HCT116 (cell line): ENCODE data around the gene NTN4. TPM values are rescaled to one million over a fixed set of nuclear protein-coding genes. Genes with fewer than 3 reads are reported as not detected.

Experiments used
- ATAC-seq: fragments of 200-7000 bp; cut with Tn5 transposase; 2 replicates; pipeline ENCODE4 v1.9.1; 2020; ENCODE audit warnings: mild to moderate bottlenecking, moderate library complexity
- BruUV-seq: library from RNA; stranded (reverse); fragments of 400-500 nt; replicated peaks from 2 replicates; lab custom pipeline; 2021; lab: Mats Ljungman, UMichigan
- CTCF ChIA-PET: fragments of 300-600 bp; sonication (Branson Sonifier 250); formaldehyde crosslinking; loops from one replicate; lab custom pipeline; 2021; ENCODE audit warnings: antibody characterized with exemption; lab: Charles Lee
- POLR2A ChIA-PET: fragments of 300-600, 350-600 bp; sonication (Branson Sonifier 250); formaldehyde crosslinking; loops from one replicate; lab custom pipeline; 2021; ENCODE audit warnings: antibody characterized with exemption; lab: Charles Lee
- RAD21 ChIA-PET, 2 experiments: fragments of 300-600 bp; sonication (Branson Sonifier 250); formaldehyde crosslinking; loops; one replicate each; lab custom pipeline; 2023; ENCODE audit warnings: low total read pairs in 2 of 2; ENCODE audit not compliant: uncharacterized antibody in 2 of 2, unreplicated experiment in 2 of 2, low non-redundant PET in 1 of 2; lab: Charles Lee
- DNase-seq: peaks from one replicate; pipeline ENCODE4 v3.0.0-alpha.2; 2010; ENCODE audit warnings: low read depth, low spot score
- H2AFZ ChIP-seq: fragments of 200-600 bp; shearing (Covaris generic), sonication (generic); 2 replicates; pipeline ENCODE4 v1.6.1; 2017; ENCODE audit warnings: low read depth, mixed run types, mixed read lengths, antibody characterized with exemption, low read length; ENCODE audit not compliant: poor library complexity, severe bottlenecking
- H3K27ac ChIP-seq: 2 replicates; pipeline ENCODE4 v1.5.1; 2012; ENCODE audit warnings: low read depth, low read length
- H3K27me3 ChIP-seq: fragments of 200-600 bp; sonication (generic); 2 replicates; pipeline ENCODE4 v1.6.1; 2016; ENCODE audit warnings: mixed run types, low read length, mixed read lengths; ENCODE audit not compliant: insufficient read depth
- H3K36me3 ChIP-seq, 2 experiments: fragments of 200-500 bp in 1 of 2; fragments of 200-600 bp in 1 of 2; sonication (Bioruptor generic) in 1 of 2; sonication (generic) in 1 of 2; 2 replicates each; pipeline versions ENCODE4 v1.5.1 to v1.6.1; 2014 to 2016; ENCODE audit warnings: low read length in 2 of 2, inconsistent platforms in 1 of 2, mixed read lengths in 1 of 2, mixed run types in 1 of 2; ENCODE audit not compliant: insufficient read depth in 2 of 2, control insufficient read depth in 1 of 2
- H3K4me1 ChIP-seq, 2 experiments: fragments of 200-600 bp in 1 of 2; sonication (generic) in 1 of 2; 2 replicates each; pipeline versions ENCODE4 v1.5.1 to v1.6.1; 2012 to 2017; ENCODE audit warnings: low read length in 2 of 2, inconsistent platforms in 1 of 2, mild to moderate bottlenecking in 1 of 2, mixed read lengths in 1 of 2, mixed run types in 1 of 2, moderate library complexity in 1 of 2; ENCODE audit not compliant: insufficient read depth in 2 of 2, control insufficient read depth in 1 of 2
- H3K4me2 ChIP-seq: fragments of 200-600 bp; sonication (generic); 2 replicates; pipeline ENCODE4 v1.6.1; 2017; ENCODE audit warnings: mixed run types, low read length, mixed read lengths
- H3K4me3 ChIP-seq, 2 experiments: fragments of 200-600 bp in 1 of 2; sonication (generic) in 1 of 2; replicated peaks in 1 of 2; 2 replicates each; pipeline ENCODE4 v1.5.1; 2011 to 2016; ENCODE audit warnings: low read length in 2 of 2, control low read depth in 1 of 2, low read depth in 1 of 2, mild to moderate bottlenecking in 1 of 2, mixed read lengths in 1 of 2, mixed run types in 1 of 2
- H3K79me2 ChIP-seq: fragments of 200-600 bp; sonication (generic); 2 replicates; pipeline ENCODE4 v1.6.1; 2017; ENCODE audit warnings: mild to moderate bottlenecking, mixed run types, low read length, moderate library complexity, mixed read lengths; ENCODE audit not compliant: insufficient read depth
- H3K9ac ChIP-seq: fragments of 200-600 bp; sonication (generic); 2 replicates; pipeline ENCODE4 v1.6.1; 2016; ENCODE audit warnings: low read length, mixed read lengths
- H3K9me2 ChIP-seq: fragments of 200-600 bp; sonication (generic), shearing (Covaris generic); 2 replicates; pipeline ENCODE4 v1.6.1; 2017; ENCODE audit warnings: mixed run types, mild to moderate bottlenecking, moderate library complexity; ENCODE audit not compliant: insufficient read depth
- H3K9me3 ChIP-seq, 2 experiments: fragments of 200-500 bp in 1 of 2; fragments of 200-600 bp in 1 of 2; sonication (Bioruptor generic) in 1 of 2; sonication (generic) in 1 of 2; 2 replicates each; pipeline ENCODE4 v1.6.1; 2014 to 2017; ENCODE audit warnings: low read length in 2 of 2, mixed read lengths in 2 of 2, inconsistent platforms in 1 of 2, low read depth in 1 of 2, mild to moderate bottlenecking in 1 of 2, mixed run types in 1 of 2, moderate library complexity in 1 of 2; ENCODE audit not compliant: control insufficient read depth in 1 of 2, insufficient read depth in 1 of 2
- H4K20me1 ChIP-seq: fragments of 200-600 bp; sonication (generic), shearing (Covaris generic); 2 replicates; pipeline ENCODE4 v1.6.1; 2017; ENCODE audit warnings: mixed run types, mild to moderate bottlenecking, moderate library complexity; ENCODE audit not compliant: insufficient read depth
- ATF3 ChIP-seq: IDR thresholded peaks from 2 replicates; pipeline ENCODE4 v1.6.1; 2012
- CBX3 ChIP-seq: IDR thresholded peaks from 2 replicates; pipeline ENCODE4 v1.6.1; 2012; ENCODE audit warnings: low read depth
- CEBPB ChIP-seq: IDR thresholded peaks from 2 replicates; pipeline ENCODE4 v1.6.1; 2012; ENCODE audit warnings: low read depth
- CTCF ChIP-seq, 3 experiments: fragments of 200-600 bp in 1 of 3; sonication (generic) in 1 of 3; IDR thresholded peaks in 2 of 3; conservative IDR thresholded peaks in 1 of 3; 2 replicates each; pipeline ENCODE4 v1.5.1; 2012 to 2017; ENCODE audit warnings: low read depth in 2 of 3, low read length in 2 of 3, antibody characterized with exemption in 1 of 3, borderline replicate concordance in 1 of 3, control low read depth in 1 of 3, mild to moderate bottlenecking in 1 of 3, mixed read lengths in 1 of 3, mixed run types in 1 of 3, moderate library complexity in 1 of 3; ENCODE audit not compliant: insufficient read depth in 1 of 3
- ELF1 ChIP-seq: IDR thresholded peaks from 2 replicates; pipeline ENCODE4 v1.6.1; 2012; ENCODE audit warnings: low read depth, borderline replicate concordance
- EZH2 ChIP-seq: fragments of 200-600 bp; sonication (generic); IDR thresholded peaks from 2 replicates; pipeline ENCODE4 v1.6.1; 2017; ENCODE audit warnings: antibody characterized with exemption, mixed run types
- EZH2phosphoT487 ChIP-seq: fragments of 200-600 bp; IDR thresholded peaks from 2 replicates; pipeline ENCODE4 v1.6.1; 2018; ENCODE audit warnings: antibody characterized with exemption, borderline replicate concordance
- FOSL1 ChIP-seq: IDR thresholded peaks from 2 replicates; pipeline ENCODE4 v1.6.1; 2012; ENCODE audit warnings: low read depth
- MAX ChIP-seq: IDR thresholded peaks from 2 replicates; pipeline ENCODE4 v1.6.1; 2012
- POLR2A ChIP-seq: IDR thresholded peaks from 2 replicates; pipeline ENCODE4 v1.7.0; 2011; ENCODE audit warnings: borderline replicate concordance; ENCODE audit not compliant: insufficient read depth, insufficient read length; ENCODE audit errors: extremely low read depth
- SP1 ChIP-seq: IDR thresholded peaks from 2 replicates; pipeline ENCODE4 v1.6.1; 2012; ENCODE audit warnings: low read depth
- SRF ChIP-seq: IDR thresholded peaks from 2 replicates; pipeline ENCODE4 v1.6.1; 2012; ENCODE audit warnings: low read depth
- TCF7L2 ChIP-seq: IDR thresholded peaks from 2 replicates; pipeline ENCODE4 v1.7.0; 2011; ENCODE audit warnings: borderline replicate concordance, inconsistent platforms; ENCODE audit not compliant: insufficient read depth, insufficient read length; ENCODE audit errors: extremely low read depth
- YY1 ChIP-seq: IDR thresholded peaks from 2 replicates; pipeline ENCODE4 v1.6.1; 2011; ENCODE audit warnings: low read length, low read depth, moderate library complexity, mild to moderate bottlenecking; ENCODE audit not compliant: insufficient replicate concordance; ENCODE audit errors: extremely low read depth
- ZBTB33 ChIP-seq: IDR thresholded peaks from 2 replicates; pipeline ENCODE4 v1.6.1; 2011; ENCODE audit warnings: mild to moderate bottlenecking, low read length, moderate library complexity; ENCODE audit not compliant: insufficient replicate concordance; ENCODE audit errors: extremely low read depth
- ZFX ChIP-seq: fragments of 450-650 bp; IDR thresholded peaks from 2 replicates; pipeline ENCODE4 v1.6.1; 2017
- ZNF274 ChIP-seq: fragments of 200-500 bp; sonication (Bioruptor generic); IDR thresholded peaks from 2 replicates; pipeline ENCODE4 v1.6.1; 2014; ENCODE audit warnings: mild to moderate bottlenecking, low read depth, low read length, inconsistent platforms
- intact Hi-C: fragments of 100-400 bp; cut with micrococcal nuclease; formaldehyde crosslinking; loops from 2 replicates; pipeline ENCODE4 v1.10.0; 2022
- total RNA-seq: library from RNA; stranded (reverse); gene quantifications from one replicate; pipeline ENCODE4 v1.2.1, GENCODE V29; 2021; ENCODE audit not compliant: unreplicated experiment

Gene NTN4
- total RNA-seq, 1 experiment from 2014 or later: 4.3 TPM

- no peaks in the 10 kb centered on the region for H3K27me3 ChIP-seq
- H3K36me3 ChIP-seq: no peaks in the 10 kb centered on the region
- no peaks in the 10 kb centered on the region for H4K20me1 ChIP-seq
- DNase-seq: no peak
- H3K4me2 ChIP-seq: no peak overlapping the region
- H3K27ac ChIP-seq: no peak overlapping the region
- H3K9me2 ChIP-seq: no peaks in the 10 kb centered on the region
- no peak overlapping the region for H3K4me3 ChIP-seq
- ChIA-PET RAD21 (no interaction called here), POLR2A (no interaction called here), CTCF (no interaction called here)
- H3K9me3 ChIP-seq: no peaks in the 10 kb centered on the region
- intact Hi-C loops: no loop called here
- TF ChIP-seq ZFX: no peak
- no peak for TF ChIP-seq ATF3
- no peak for TF ChIP-seq TCF7L2
- no peak for TF ChIP-seq ZNF274
- TF ChIP-seq CEBPB: no peak
- no peak for TF ChIP-seq POLR2A
- no peak for TF ChIP-seq ELF1
- TF ChIP-seq CTCF (IDR thresholded peaks at IDR 0.05 in 2 of 3, conservative IDR thresholded peaks at IDR 0.05 in 1 of 3; ENCODE audit: borderline replicate concordance in 1 of 3, insufficient read depth in 1 of 3, low read depth in 2 of 3, low read length in 2 of 3): no peak
- TF ChIP-seq FOSL1: no peak
- no peak overlapping the region for H2AFZ ChIP-seq
- no peak for ATAC-seq
- no peaks in the 10 kb centered on the region for H3K4me1 ChIP-seq
- H3K79me2 ChIP-seq: no peaks in the 10 kb centered on the region
- BruUV-seq: no TSS peak
- no peak overlapping the region for H3K9ac ChIP-seq
Measured at GRCh38 chr12:95731519-95731958, 59.0 kb downstream of the NTN4 start.

- H2AFZ ChIP-seq: no peak overlapping the region
- ChIA-PET RAD21 (no interaction called here), POLR2A (no interaction called here), CTCF (no interaction called here)
- no peaks in the 10 kb centered on the region for H3K9me3 ChIP-seq
- BruUV-seq: no TSS peak
- H3K9me2 ChIP-seq: no peaks in the 10 kb centered on the region
- H3K4me3 ChIP-seq: no peak overlapping the region
- no peaks in the 10 kb centered on the region for H3K36me3 ChIP-seq
- no peak overlapping the region for H3K4me2 ChIP-seq
- ATAC-seq (no peak), DNase-seq (no peak)
- no peak overlapping the region for H3K9ac ChIP-seq
- no peaks in the 10 kb centered on the region for H3K4me1 ChIP-seq
- no peaks in the 10 kb centered on the region for H3K27me3 ChIP-seq
- intact Hi-C loops: no loop called here
- no peak overlapping the region for H3K27ac ChIP-seq
- no peaks in the 10 kb centered on the region for H3K79me2 ChIP-seq
- H4K20me1 ChIP-seq: no peaks in the 10 kb centered on the region
- TF ChIP-seq CEBPB (no peak), ZFX (no peak), EZH2phosphoT487 (no peak), SRF (no peak), ATF3 (no peak), MAX (no peak), SP1 (no peak), TCF7L2 (no peak), YY1 (no peak), ELF1 (no peak), CBX3 (no peak), ZBTB33 (no peak), EZH2 (no peak)
Measured at GRCh38 chr12:95730457-95730856, 60.1 kb downstream of the NTN4 start.
